ENCODE data around the gene PDIA6.

DNA sequence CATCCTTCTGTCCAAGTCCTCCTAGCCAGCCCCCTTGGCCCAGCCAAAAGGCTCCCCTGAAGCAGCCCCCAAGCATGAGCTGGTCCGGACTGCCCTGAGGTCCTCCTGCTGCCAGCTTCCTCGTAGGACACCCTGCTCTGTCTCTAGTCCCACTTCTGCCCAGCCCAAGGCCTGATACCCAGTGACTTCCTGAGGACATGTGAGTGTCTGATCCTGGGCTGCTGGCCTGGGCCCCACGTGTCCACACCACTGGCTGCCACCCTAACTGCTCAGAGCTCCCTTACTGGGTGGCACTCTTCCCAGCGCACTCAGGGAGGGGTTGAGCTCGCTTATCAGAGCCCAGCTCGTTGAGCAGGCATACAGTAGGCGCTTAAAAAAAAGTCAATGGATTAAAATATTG is 34.4 kb upstream of the PDIA6 start:
- no peak for TF ChIP-seq CTCF (IDR thresholded peaks at IDR 0.05)
- no peak for TF ChIP-seq POLR2A (IDR thresholded peaks at IDR 0.05)
